ENCODE results near the gene GOLM1.

GOLM1 gene

DNA sequence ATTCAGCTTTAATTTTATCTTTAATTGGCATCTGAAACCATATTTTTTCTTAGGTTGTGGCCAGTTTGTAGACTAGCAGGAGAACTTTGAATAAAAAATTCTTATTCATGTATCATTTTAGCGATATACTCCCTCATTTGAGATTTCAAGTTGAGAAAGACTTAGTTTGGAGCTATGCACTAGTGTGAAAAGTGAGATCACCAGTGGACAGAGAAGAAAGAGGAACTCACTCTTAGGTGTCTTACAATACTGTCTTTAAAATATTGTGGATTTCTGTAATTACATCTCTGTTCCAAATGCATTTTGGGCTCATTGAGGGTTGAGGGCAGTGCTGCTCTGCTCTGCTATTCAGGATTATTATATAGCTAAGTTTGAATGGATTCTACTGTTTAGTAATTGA, 103.8 kb downstream of the GOLM1 start:
- Histone ChIP-seq H3K36me3 (ENCODE audit: control insufficient read depth, insufficient read depth, low read length) (peaks cover 4% of the 10 kb centered on the region), H3K9me3 (ENCODE audit: control insufficient read depth, insufficient read depth, low read length) (no peaks in the 10 kb centered on the region), H3K9ac (ENCODE audit: low read depth, low read length) (no peak overlapping the region), H3K4me3 (ENCODE audit: low read depth, low read length) (no peak overlapping the region), H3K27me3 (ENCODE audit: control insufficient read depth, insufficient read depth, low read length) (no peaks in the 10 kb centered on the region), H3K4me1 (ENCODE audit: control insufficient read depth, insufficient read depth, low read length) (no peaks in the 10 kb centered on the region)

- Histone ChIP-seq H3K4me3 (ENCODE audit: low read depth, low read length) (no peak overlapping the region), H3K27me3 (ENCODE audit: control insufficient read depth, insufficient read depth, low read length) (no peaks in the 10 kb centered on the region), H3K9me3 (ENCODE audit: control insufficient read depth, insufficient read depth, low read length) (no peaks in the 10 kb centered on the region), H3K36me3 (ENCODE audit: control insufficient read depth, insufficient read depth, low read length) (peaks cover 4% of the 10 kb centered on the region), H3K9ac (ENCODE audit: low read depth, low read length) (no peak overlapping the region), H3K4me1 (ENCODE audit: control insufficient read depth, insufficient read depth, low read length) (no peaks in the 10 kb centered on the region)
Observed at GRCh38 chr9:85995097-85995496, 104.3 kb downstream of the GOLM1 start.

GRCh38 chr9:85994191-85994590, 105.2 kb downstream of the GOLM1 start:
- Histone ChIP-seq H3K9ac (ENCODE audit: low read depth, low read length) (no peak overlapping the region), H3K36me3 (ENCODE audit: control insufficient read depth, insufficient read depth, low read length) (peaks cover 4% of the 10 kb centered on the region), H3K4me3 (ENCODE audit: low read depth, low read length) (no peak overlapping the region), H3K4me1 (ENCODE audit: control insufficient read depth, insufficient read depth, low read length) (no peaks in the 10 kb centered on the region), H3K9me3 (ENCODE audit: control insufficient read depth, insufficient read depth, low read length) (no peaks in the 10 kb centered on the region), H3K27me3 (ENCODE audit: control insufficient read depth, insufficient read depth, low read length) (no peaks in the 10 kb centered on the region)

GRCh38 chr9:85987236-85987635, 112.1 kb downstream of the GOLM1 start:
- Histone ChIP-seq H3K4me3 (ENCODE audit: low read depth, low read length) (no peak overlapping the region), H3K9ac (ENCODE audit: low read depth, low read length) (no peak overlapping the region), H3K9me3 (ENCODE audit: control insufficient read depth, insufficient read depth, low read length) (no peaks in the 10 kb centered on the region), H3K27me3 (ENCODE audit: control insufficient read depth, insufficient read depth, low read length) (no peaks in the 10 kb centered on the region), H3K36me3 (ENCODE audit: control insufficient read depth, insufficient read depth, low read length) (no peaks in the 10 kb centered on the region), H3K4me1 (ENCODE audit: control insufficient read depth, insufficient read depth, low read length) (no peaks in the 10 kb centered on the region)

- peaks cover 6% of the 10 kb centered on the region for H3K36me3 ChIP-seq (ENCODE audit: control insufficient read depth, insufficient read depth, low read length)
- no peaks in the 10 kb centered on the region for H3K4me1 ChIP-seq (ENCODE audit: control insufficient read depth, insufficient read depth, low read length)
- H3K9me3 ChIP-seq (ENCODE audit: control insufficient read depth, insufficient read depth, low read length) = no peaks in the 10 kb centered on the region
- no peak overlapping the region for H3K4me3 ChIP-seq (ENCODE audit: low read depth, low read length)
- no peak overlapping the region for H3K9ac ChIP-seq (ENCODE audit: low read depth, low read length)
- H3K27me3 ChIP-seq (ENCODE audit: control insufficient read depth, insufficient read depth, low read length) = no peaks in the 10 kb centered on the region
Observed at GRCh38 chr9:85984457-85984856, 114.9 kb downstream of the GOLM1 start.

GRCh38 chr9:85981369-85981768, 118.0 kb downstream of the GOLM1 start:
- Histone ChIP-seq H3K4me1 (ENCODE audit: control insufficient read depth, insufficient read depth, low read length) (no peaks in the 10 kb centered on the region), H3K9me3 (ENCODE audit: control insufficient read depth, insufficient read depth, low read length) (no peaks in the 10 kb centered on the region), H3K9ac (ENCODE audit: low read depth, low read length) (no peak overlapping the region), H3K4me3 (ENCODE audit: low read depth, low read length) (no peak overlapping the region), H3K36me3 (ENCODE audit: control insufficient read depth, insufficient read depth, low read length) (peaks cover 6% of the 10 kb centered on the region), H3K27me3 (ENCODE audit: control insufficient read depth, insufficient read depth, low read length) (no peaks in the 10 kb centered on the region)

GRCh38 chr9:85978496-85978895, 120.9 kb downstream of the GOLM1 start:
- Histone ChIP-seq H3K9ac (ENCODE audit: low read depth, low read length) (no peak overlapping the region), H3K36me3 (ENCODE audit: control insufficient read depth, insufficient read depth, low read length) (peaks cover 6% of the 10 kb centered on the region)

More at GRCh38 chr9:85978496-85978895, 120.9 kb downstream of the GOLM1 start:
- H3K4me1 ChIP-seq (ENCODE audit: control insufficient read depth, insufficient read depth, low read length) = no peaks in the 10 kb centered on the region
- no peaks in the 10 kb centered on the region for H3K27me3 ChIP-seq (ENCODE audit: control insufficient read depth, insufficient read depth, low read length)
- no peaks in the 10 kb centered on the region for H3K9me3 ChIP-seq (ENCODE audit: control insufficient read depth, insufficient read depth, low read length)
- H3K4me3 ChIP-seq (ENCODE audit: low read depth, low read length) = no peak overlapping the region
